ENCODE measurements around the gene LRRC23. TPM values are rescaled to one million over a fixed set of nuclear protein-coding genes. Genes with fewer than 3 reads are reported as not detected.

LRRC23 gene
- total and polyA plus RNA-seq, 4 donors: 29.6 to 61.0 (median 42.1) TPM

- H3K27me3 ChIP-seq (ENCODE audit: control insufficient read depth in 3 of 3, insufficient read depth in 3 of 3, low read length in 2 of 3): no peaks in the 10 kb centered on the region
- H3K9me3 ChIP-seq (ENCODE audit: control insufficient read depth in 4 of 4, insufficient read depth in 3 of 4, low read length in 3 of 4): no peaks in the 10 kb centered on the region
- H3K36me3 ChIP-seq (ENCODE audit: control insufficient read depth in 4 of 4, insufficient read depth in 4 of 4, low read length in 4 of 4): peaks cover 0 to 36% (median 25%) of the 10 kb centered on the region in 4 donors
- peaks cover 4 to 35% (median 14%) of the 10 kb centered on the region in 5 donors for H3K4me1 ChIP-seq (ENCODE audit: control insufficient read depth in 5 of 5, insufficient read depth in 5 of 5, low read length in 5 of 5)
- no peak overlapping the region for H3K9ac ChIP-seq (ENCODE audit: insufficient read depth in 1 of 2, low read length in 2 of 2)
- TF ChIP-seq, protein P1, sequence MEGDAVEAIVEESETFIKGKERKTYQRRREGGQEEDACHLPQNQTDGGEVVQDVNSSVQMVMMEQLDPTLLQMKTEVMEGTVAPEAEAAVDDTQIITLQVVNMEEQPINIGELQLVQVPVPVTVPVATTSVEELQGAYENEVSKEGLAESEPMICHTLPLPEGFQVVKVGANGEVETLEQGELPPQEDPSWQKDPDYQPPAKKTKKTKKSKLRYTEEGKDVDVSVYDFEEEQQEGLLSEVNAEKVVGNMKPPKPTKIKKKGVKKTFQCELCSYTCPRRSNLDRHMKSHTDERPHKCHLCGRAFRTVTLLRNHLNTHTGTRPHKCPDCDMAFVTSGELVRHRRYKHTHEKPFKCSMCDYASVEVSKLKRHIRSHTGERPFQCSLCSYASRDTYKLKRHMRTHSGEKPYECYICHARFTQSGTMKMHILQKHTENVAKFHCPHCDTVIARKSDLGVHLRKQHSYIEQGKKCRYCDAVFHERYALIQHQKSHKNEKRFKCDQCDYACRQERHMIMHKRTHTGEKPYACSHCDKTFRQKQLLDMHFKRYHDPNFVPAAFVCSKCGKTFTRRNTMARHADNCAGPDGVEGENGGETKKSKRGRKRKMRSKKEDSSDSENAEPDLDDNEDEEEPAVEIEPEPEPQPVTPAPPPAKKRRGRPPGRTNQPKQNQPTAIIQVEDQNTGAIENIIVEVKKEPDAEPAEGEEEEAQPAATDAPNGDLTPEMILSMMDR (IDR thresholded peaks at IDR 0.05; ENCODE audit: control extremely low read depth, extremely low read depth): no peak
- DNase-seq (peak in 1 of 3 donors; percentile 10), ATAC-seq (ENCODE audit: insufficient read depth, low FRiP score) (no peak)
- H3K4me3 ChIP-seq: no peak overlapping the region
- WGBS, 2 donors: 87 to 90% methylated on average over 12 of the region's 12 CpGs
- no peak overlapping the region for H3K27ac ChIP-seq (ENCODE audit: low read depth in 1 of 2, low read length in 1 of 2)
Observed at GRCh38 chr12:6941782-6942181, 37.2 kb downstream of the LRRC23 start.

DNA sequence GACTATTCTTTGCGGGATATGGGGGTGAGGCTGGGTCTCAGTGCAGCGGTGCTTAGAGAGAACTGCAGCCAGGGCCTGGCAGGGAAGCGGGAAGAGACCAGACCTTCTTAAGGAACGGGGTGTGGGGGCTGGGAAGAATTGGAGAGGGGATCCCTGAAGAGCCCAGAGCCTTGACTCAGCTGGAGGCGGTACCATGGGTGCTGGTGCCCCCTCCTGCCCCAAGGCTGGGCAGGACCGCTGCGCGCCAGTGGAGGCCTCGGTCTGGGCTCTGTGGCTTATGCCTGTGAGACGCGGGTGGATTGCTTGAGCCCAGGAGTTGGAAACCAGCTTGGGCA lies 37.7 kb downstream of the LRRC23 start:
- DNase-seq: peak in 1 of 3 donors; percentile 45
- no peak for ATAC-seq (ENCODE audit: insufficient read depth, low FRiP score)
- H3K9ac ChIP-seq (ENCODE audit: insufficient read depth in 1 of 2, low read length in 2 of 2): no peak overlapping the region
- H3K4me3 ChIP-seq: no peak overlapping the region
- H3K27me3 ChIP-seq (ENCODE audit: control insufficient read depth in 3 of 3, insufficient read depth in 3 of 3, low read length in 2 of 3): no peaks in the 10 kb centered on the region
- peaks cover 0 to 37% (median 24%) of the 10 kb centered on the region in 4 donors for H3K36me3 ChIP-seq (ENCODE audit: control insufficient read depth in 4 of 4, insufficient read depth in 4 of 4, low read length in 4 of 4)
- 85 to 87% methylated on average over 11 of the region's 11 CpGs for WGBS, 2 donors
- no peaks in the 10 kb centered on the region for H3K9me3 ChIP-seq (ENCODE audit: control insufficient read depth in 4 of 4, insufficient read depth in 3 of 4, low read length in 3 of 4)
- TF ChIP-seq, protein P1 (IDR thresholded peaks at IDR 0.05; ENCODE audit: control extremely low read depth, extremely low read depth): no peak
- peaks cover 1 to 31% (median 13%) of the 10 kb centered on the region in 5 donors for H3K4me1 ChIP-seq (ENCODE audit: control insufficient read depth in 5 of 5, insufficient read depth in 5 of 5, low read length in 5 of 5)
- peak overlapping the region in 1 of 2 donors; percentile 71 for H3K27ac ChIP-seq (ENCODE audit: low read depth in 1 of 2, low read length in 1 of 2)

DNA sequence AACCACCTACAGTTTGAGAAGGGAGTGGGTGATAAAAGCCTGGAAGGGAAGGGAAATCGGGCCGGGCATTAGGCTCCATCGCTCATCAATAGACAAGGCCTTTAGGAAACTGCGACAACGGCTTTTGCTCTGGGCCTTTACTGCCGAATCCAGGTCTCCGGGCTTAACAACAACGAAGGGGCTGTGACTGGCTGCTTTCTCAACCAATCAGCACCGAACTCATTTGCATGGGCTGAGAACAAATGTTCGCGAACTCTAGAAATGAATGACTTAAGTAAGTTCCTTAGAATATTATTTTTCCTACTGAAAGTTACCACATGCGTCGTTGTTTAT lies 38.7 kb downstream of the LRRC23 start:
- peaks cover 0 to 22% (median 12%) of the 10 kb centered on the region in 5 donors for H3K4me1 ChIP-seq (ENCODE audit: control insufficient read depth in 5 of 5, insufficient read depth in 5 of 5, low read length in 5 of 5)
- peak overlapping the region in 1 of 2 donors; percentile 96 for H3K9ac ChIP-seq (ENCODE audit: insufficient read depth in 1 of 2, low read length in 2 of 2)
- H3K27me3 ChIP-seq (ENCODE audit: control insufficient read depth in 3 of 3, insufficient read depth in 3 of 3, low read length in 2 of 3): no peaks in the 10 kb centered on the region
- H3K4me3 ChIP-seq: no peak overlapping the region
- peak; percentile 42 for ATAC-seq (ENCODE audit: insufficient read depth, low FRiP score)
- H3K36me3 ChIP-seq (ENCODE audit: control insufficient read depth in 4 of 4, insufficient read depth in 4 of 4, low read length in 4 of 4): peaks cover 0 to 37% (median 23%) of the 10 kb centered on the region in 4 donors
- H3K9me3 ChIP-seq (ENCODE audit: control insufficient read depth in 4 of 4, insufficient read depth in 3 of 4, low read length in 3 of 4): no peaks in the 10 kb centered on the region
- 1% methylated on average over 13 of the region's 13 CpGs for WGBS, 2 donors
- H3K27ac ChIP-seq (ENCODE audit: low read depth in 1 of 2, low read length in 1 of 2): peak overlapping the region; percentile 71 to 95
- DNase-seq: peak; percentile 90 to 97 (median 96)
- TF ChIP-seq, protein P1 (IDR thresholded peaks at IDR 0.05; ENCODE audit: control extremely low read depth, extremely low read depth): no peak

Data from lung (tissue), 12 donors.